NOMO-1 treated with dmso at 0.1 percent for 144 hours (cell line): ENCODE measurements around the gene PTGES2.
"Not testable (repeated sequence)": the region's sequence is repeated elsewhere in the genome, so short reads cannot be mapped to it uniquely, and the experiment has no call there.

Experiments
- DNase-seq: peaks from one replicate; lab custom pipeline; 2025; ENCODE audit not compliant: unreplicated experiment; lab: John Stamatoyannopoulos, UW

Gene PTGES2

GRCh38 chr9:128120741-128121465, 6.6 kb downstream of the PTGES2 start:
- no peak for DNase-seq

- DNase-seq, result no peak
Measured at GRCh38 chr9:128120061-128120740, 7.3 kb downstream of the PTGES2 start.

GRCh38 chr9:128118971-128119665, 8.4 kb downstream of the PTGES2 start:
- DNase-seq, result no peak

- DNase-seq, result no peak
Measured at GRCh38 chr9:128118472-128118857, 9.1 kb downstream of the PTGES2 start.

GRCh38 chr9:128117613-128118471, 9.7 kb downstream of the PTGES2 start:
- DNase-seq, result peak; percentile 61

- DNase-seq, result no peak
Measured at GRCh38 chr9:128116104-128117083, 11.1 kb downstream of the PTGES2 start.

- DNase-seq, result no peak
Measured at GRCh38 chr9:128115187-128116103, 12.1 kb downstream of the PTGES2 start.

GRCh38 chr9:128114326-128115186, 13.0 kb downstream of the PTGES2 start:
- DNase-seq, result no peak

GRCh38 chr9:128113526-128114325, 13.8 kb downstream of the PTGES2 start:
- no peak for DNase-seq

- not testable (repeated sequence) for DNase-seq
Measured at GRCh38 chr9:128111726-128112125, 15.8 kb downstream of the PTGES2 start.

- no peak for DNase-seq
Measured at GRCh38 chr9:128109050-128109709, 18.3 kb downstream of the PTGES2 start.

- no peak for DNase-seq
Measured at GRCh38 chr9:128108269-128109049, 19.1 kb downstream of the PTGES2 start.

- no peak for DNase-seq
Measured at GRCh38 chr9:128107468-128108268, 19.9 kb downstream of the PTGES2 start.

GRCh38 chr9:128106940-128107467, 20.5 kb downstream of the PTGES2 start:
- no peak for DNase-seq
